NCI-H146 treated with DMSO at 0.1 percent for 48 hours (cell line): ENCODE results near the gene IGDCC3.
"Not testable (repeated sequence)": the region's sequence is repeated elsewhere in the genome, so short reads cannot be mapped to it uniquely, and the experiment has no call there.

Experiments
- DNase-seq: peaks from one replicate; lab custom pipeline; 2025; ENCODE audit not compliant: unreplicated experiment; lab: John Stamatoyannopoulos, UW

IGDCC3 gene

GRCh38 chr15:65371976-65372786 lies 5.6 kb downstream of the IGDCC3 start:
- no peak for DNase-seq

GRCh38 chr15:65370885-65371284 lies 6.9 kb downstream of the IGDCC3 start:
- DNase-seq, result no peak

GRCh38 chr15:65369651-65370050 lies 8.2 kb downstream of the IGDCC3 start:
- no peak for DNase-seq

DNA sequence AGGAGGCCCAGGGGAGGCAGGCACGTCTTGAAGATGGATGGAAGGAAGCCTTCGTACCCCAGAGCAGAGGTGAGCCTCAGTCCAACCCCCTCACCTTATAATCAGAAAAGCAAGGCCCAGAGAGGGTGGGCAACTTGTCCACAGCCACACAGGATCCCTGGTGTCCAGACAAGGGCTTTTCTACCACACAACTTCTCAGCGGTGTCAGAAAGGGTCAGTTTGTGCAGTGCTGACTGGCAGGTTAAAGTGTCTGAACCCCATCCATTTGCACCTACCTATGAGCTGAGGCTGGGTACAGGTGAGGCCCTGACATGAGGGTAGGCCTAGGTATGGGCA lies 8.6 kb downstream of the IGDCC3 start:
- no peak for DNase-seq

- no peak for DNase-seq
These were observed 9.2 kb downstream of the IGDCC3 start for GRCh38 chr15:65368302-65369211.

DNA sequence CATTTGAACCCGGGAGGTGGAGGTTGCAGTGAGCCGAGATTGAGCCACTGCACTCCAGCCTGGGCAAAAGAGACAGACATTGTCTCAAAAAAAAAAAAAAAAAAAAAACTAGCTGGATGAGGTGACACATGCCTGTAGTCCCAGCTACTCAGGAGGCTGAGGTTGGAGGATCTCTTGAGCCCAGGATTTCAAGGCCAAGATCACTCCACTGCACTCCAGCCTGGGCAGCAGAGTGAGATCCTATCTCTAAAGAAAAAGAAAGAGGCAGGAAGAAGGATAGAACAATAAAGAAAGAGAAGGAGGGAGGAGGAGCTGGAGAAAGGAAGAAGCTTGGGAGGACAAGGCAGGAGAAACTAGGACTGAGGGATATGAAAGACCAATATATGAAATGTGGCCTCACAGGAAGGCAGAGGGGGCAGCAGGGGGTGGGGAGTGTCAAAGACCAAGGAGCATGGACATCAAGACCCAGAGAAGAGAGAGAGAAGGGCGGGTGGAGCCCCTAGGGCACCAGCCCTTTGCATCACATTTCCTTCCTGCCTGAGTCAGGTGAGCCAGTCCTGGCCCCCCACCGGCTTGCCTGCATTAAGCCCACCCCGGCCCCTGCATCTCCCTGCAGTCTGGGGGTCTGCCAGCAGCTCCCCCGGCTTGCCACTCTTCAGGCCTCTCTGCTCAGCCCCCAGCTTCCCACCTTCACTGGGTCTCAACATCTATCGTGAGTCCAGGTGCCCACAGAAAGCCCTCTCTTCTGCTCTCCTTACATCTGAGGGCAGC lies 11.5 kb downstream of the IGDCC3 start:
- no peak for DNase-seq

DNA sequence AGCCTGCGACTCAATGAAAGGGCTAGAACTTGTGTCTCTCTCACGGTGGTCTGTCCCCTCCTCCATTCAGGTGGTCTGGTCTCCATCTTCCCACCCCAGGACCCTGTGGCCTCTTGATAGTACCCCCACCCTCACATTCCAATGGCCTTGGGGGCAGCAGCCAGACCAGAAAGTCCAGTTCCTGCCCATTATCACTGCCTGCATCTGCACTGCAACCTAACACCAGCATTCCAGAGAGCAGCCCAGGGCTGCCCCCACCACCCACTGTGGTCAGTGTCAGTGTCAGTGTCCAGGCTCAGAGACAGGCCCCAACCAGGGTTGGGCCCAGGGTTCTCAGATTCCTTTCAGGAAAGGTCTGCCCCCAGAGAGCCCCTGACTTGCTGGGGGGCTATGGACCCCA lies 12.6 kb downstream of the IGDCC3 start:
- no peak for DNase-seq

GRCh38 chr15:65363766-65364165 lies 14.0 kb downstream of the IGDCC3 start:
- no peak for DNase-seq

DNA sequence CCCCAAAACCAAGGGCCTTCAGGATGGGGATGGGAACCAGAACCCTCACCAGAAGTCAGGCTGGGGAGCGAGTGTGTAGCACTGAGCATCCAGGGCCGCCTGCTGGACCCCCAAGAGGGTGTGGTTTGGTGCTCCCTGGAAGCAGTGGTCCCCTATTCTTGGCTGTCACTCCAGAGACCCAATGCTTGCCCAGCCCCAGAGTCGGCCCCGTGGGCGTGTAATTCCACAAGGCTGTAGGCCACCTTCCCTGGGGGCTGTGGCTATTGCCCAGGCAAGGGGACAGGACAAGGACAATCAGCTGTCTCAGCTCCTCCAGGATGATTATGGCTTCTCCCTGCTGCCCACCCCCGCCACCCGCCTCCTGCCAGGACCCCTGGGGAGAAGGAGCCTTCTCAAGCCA lies 14.5 kb downstream of the IGDCC3 start:
- DNase-seq, result no peak

GRCh38 chr15:65362491-65362890 lies 15.3 kb downstream of the IGDCC3 start:
- no peak for DNase-seq

- no peak for DNase-seq
These were observed 15.9 kb downstream of the IGDCC3 start for GRCh38 chr15:65361708-65362459.

GRCh38 chr15:65360506-65360905 lies 17.3 kb downstream of the IGDCC3 start:
- no peak for DNase-seq

- no peak for DNase-seq
These were observed 21.8 kb downstream of the IGDCC3 start for GRCh38 chr15:65355988-65356353.

GRCh38 chr15:65355173-65355987 lies 22.4 kb downstream of the IGDCC3 start:
- DNase-seq, result no peak

DNA sequence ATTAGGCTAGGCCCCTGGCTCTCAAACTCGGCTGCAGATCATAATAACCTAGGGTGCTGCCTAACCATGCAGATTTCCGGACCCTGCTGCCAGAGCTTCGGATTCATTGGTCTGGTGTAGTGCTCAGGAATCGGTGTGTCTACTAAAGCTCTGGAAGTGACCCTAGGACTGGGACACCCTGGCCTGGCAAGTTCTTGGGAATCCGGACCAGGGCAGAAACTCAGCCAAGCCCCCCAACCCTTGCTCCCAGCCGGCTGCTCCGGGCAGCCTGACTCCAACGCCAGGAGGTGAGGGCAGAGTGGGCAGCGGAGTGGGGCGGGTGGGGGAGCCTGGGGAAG lies 23.0 kb downstream of the IGDCC3 start:
- no peak for DNase-seq

DNA sequence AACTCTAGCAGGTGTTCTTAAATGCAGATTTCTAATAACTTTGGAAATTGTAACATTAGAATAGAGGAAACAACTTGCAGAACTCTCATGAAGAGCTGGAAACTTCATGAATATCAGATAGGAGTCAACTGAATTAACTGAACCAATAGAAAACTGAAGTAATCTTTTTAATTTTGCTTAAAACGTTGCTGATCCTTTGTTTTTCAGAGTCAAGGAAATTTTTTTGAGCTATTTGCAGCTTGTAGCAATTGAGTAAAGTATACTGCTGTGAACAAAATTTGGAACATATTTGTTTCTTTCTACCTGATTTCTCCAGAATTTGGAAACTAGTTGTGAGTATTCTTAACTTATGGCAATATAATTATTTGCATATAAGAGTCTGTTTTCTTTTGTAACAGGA lies 25.8 kb downstream of the IGDCC3 start:
- DNase-seq, result not testable (repeated sequence)

GRCh38 chr15:65349338-65349737 lies 28.5 kb downstream of the IGDCC3 start:
- DNase-seq, result no peak

- DNase-seq, result not testable (repeated sequence)
These were observed 30.0 kb downstream of the IGDCC3 start for GRCh38 chr15:65347756-65348155.

- no peak for DNase-seq
These were observed 30.8 kb downstream of the IGDCC3 start for GRCh38 chr15:65346856-65347598.
